SK-N-SH (cell line): ENCODE results near the gene PRR19. TPM values are rescaled to one million over a fixed set of nuclear protein-coding genes. Genes with fewer than 3 reads are reported as not detected.

Experiments
- CTCF ChIA-PET: fragments of 300-600, 350-600 bp; formaldehyde crosslinking; extraction: SDS; loops from one replicate; lab custom pipeline; 2021; lab: Yijun Ruan, JAX
- POLR2A ChIA-PET: fragments of 350-600 bp; sonication (Branson Sonifier 250); formaldehyde crosslinking; extraction: SDS; loops from one replicate; lab custom pipeline; 2020; ENCODE audit warnings: antibody characterized with exemption, inconsistent platforms; lab: Yijun Ruan, JAX
- DNase-seq: peaks from one replicate; pipeline ENCODE4 v3.0.0; 2012
- H2AFZ ChIP-seq: fragments of 200-600 bp; sonication (generic); 2 replicates; pipeline ENCODE4 v1.8.1; 2016; ENCODE audit warnings: antibody characterized with exemption, mild to moderate bottlenecking, low read depth
- H3F3A ChIP-seq: fragments of 200-600 bp; sonication (generic); replicated peaks from 2 replicates; pipeline ENCODE3; 2016; ENCODE audit warnings: antibody characterized with exemption, mild to moderate bottlenecking; ENCODE audit not compliant: insufficient read depth
- H3K27ac ChIP-seq, 2 experiments: fragments of 200-500 bp in 1 of 2; fragments of 200-600 bp in 1 of 2; sonication (Bioruptor generic) in 1 of 2; sonication (generic), shearing (Covaris generic) in 1 of 2; 2 replicates each; pipeline versions ENCODE4 v1.5.1 to v1.6.1; 2014 to 2016; ENCODE audit warnings: low read depth in 2 of 2, inconsistent platforms in 1 of 2, low read length in 1 of 2, mild to moderate bottlenecking in 1 of 2, mixed read lengths in 1 of 2
- H3K27me3 ChIP-seq: fragments of 200-600 bp; sonication (generic), shearing (Covaris generic); 2 replicates; pipeline ENCODE4 v1.6.1; 2016; ENCODE audit warnings: mixed run types; ENCODE audit not compliant: insufficient read depth
- H3K36me3 ChIP-seq, 2 experiments: fragments of 200-500 bp in 1 of 2; fragments of 200-600 bp in 1 of 2; sonication (Bioruptor generic) in 1 of 2; sonication (generic) in 1 of 2; replicated peaks in 1 of 2; 2 replicates each; pipeline versions ENCODE3 to v1.5.1; 2014 to 2016; ENCODE audit warnings: low read length in 1 of 2, mild to moderate bottlenecking in 1 of 2; ENCODE audit not compliant: insufficient read depth in 2 of 2, control insufficient read depth in 1 of 2
- H3K4me1 ChIP-seq, 2 experiments: fragments of 200-500 bp in 1 of 2; fragments of 200-600 bp in 1 of 2; sonication (Bioruptor generic) in 1 of 2; sonication (generic), shearing (Covaris generic) in 1 of 2; 2 replicates each; pipeline versions ENCODE4 v1.5.1 to v1.6.1; 2014 to 2016; ENCODE audit warnings: low read depth in 1 of 2, low read length in 1 of 2, mixed run types in 1 of 2; ENCODE audit not compliant: insufficient read depth in 2 of 2, control insufficient read depth in 1 of 2
- H3K4me2 ChIP-seq: fragments of 200-600 bp; sonication (generic), shearing (Covaris generic); 2 replicates; pipeline ENCODE4 v1.6.1; 2017; ENCODE audit warnings: mixed run types
- H3K4me3 ChIP-seq, 2 experiments: fragments of 200-500 bp in 1 of 2; fragments of 200-600 bp in 1 of 2; sonication (Bioruptor generic) in 1 of 2; sonication (generic), shearing (Covaris generic) in 1 of 2; 2 replicates each; pipeline versions ENCODE4 v1.5.1 to v1.8.1; 2014 to 2016; ENCODE audit warnings: low read depth in 2 of 2, inconsistent platforms in 1 of 2, low read length in 1 of 2, mild to moderate bottlenecking in 1 of 2, mixed read lengths in 1 of 2, moderate library complexity in 1 of 2
- H3K79me2 ChIP-seq: fragments of 200-600 bp; sonication (generic); 2 replicates; pipeline ENCODE4 v1.8.1; 2017; ENCODE audit warnings: mild to moderate bottlenecking; ENCODE audit not compliant: insufficient read depth
- H3K9ac ChIP-seq: fragments of 200-600 bp; sonication (generic); 2 replicates; pipeline ENCODE4 v1.6.1; 2017; ENCODE audit warnings: mixed run types
- H3K9me2 ChIP-seq: fragments of 200-600 bp; sonication (generic); 2 replicates; pipeline ENCODE4 v1.6.1; 2017; ENCODE audit warnings: mixed run types
- H3K9me3 ChIP-seq: fragments of 200-600 bp; sonication (generic); 2 replicates; pipeline ENCODE4 v1.6.1; 2017; ENCODE audit warnings: mixed run types, mild to moderate bottlenecking, moderate library complexity
- H4K20me1 ChIP-seq: fragments of 200-600 bp; sonication (generic); 2 replicates; pipeline ENCODE4 v1.6.1; 2017; ENCODE audit warnings: mild to moderate bottlenecking, mixed run types; ENCODE audit not compliant: insufficient read depth
- CHD2 ChIP-seq: fragments of 150-350 bp; IDR thresholded peaks from 2 replicates; pipeline ENCODE4 v1.6.1; 2018; ENCODE audit warnings: low read length; ENCODE audit not compliant: partially characterized antibody
- ELF1 ChIP-seq: IDR thresholded peaks from 2 replicates; pipeline ENCODE4 v1.4.0; 2012
- EZH2phosphoT487 ChIP-seq: fragments of 200-600 bp; sonication (generic); IDR thresholded peaks from 2 replicates; pipeline ENCODE4 v1.6.1; 2017; ENCODE audit warnings: low read depth, mixed run types, mild to moderate bottlenecking, antibody characterized with exemption, moderate library complexity, borderline replicate concordance
- GABPA ChIP-seq: IDR thresholded peaks from 2 replicates; pipeline ENCODE4 v1.4.0; 2012; ENCODE audit warnings: low read depth, mild to moderate bottlenecking
- GATA2 ChIP-seq: sonication (generic); formaldehyde crosslinking; IDR thresholded peaks from 2 replicates; pipeline ENCODE4 v1.5.0; 2020; ENCODE audit warnings: mild to moderate bottlenecking, missing genetic modification reagents
- MXI1 ChIP-seq: IDR thresholded peaks from 2 replicates; pipeline ENCODE4 v1.6.1; 2012; ENCODE audit warnings: mild to moderate bottlenecking, low read depth, low read length, improper control_type of control experiment
- RFX5 ChIP-seq: IDR thresholded peaks from 2 replicates; pipeline ENCODE4 v1.6.1; 2012; ENCODE audit warnings: mild to moderate bottlenecking, improper control_type of control experiment, low read length
- RXRA ChIP-seq: IDR thresholded peaks from 2 replicates; pipeline ENCODE4 v1.4.0; 2012; ENCODE audit warnings: low read depth, mild to moderate bottlenecking, borderline replicate concordance
- SIN3A ChIP-seq: IDR thresholded peaks from 2 replicates; pipeline ENCODE4 v1.6.1; 2012; ENCODE audit warnings: low read depth, mild to moderate bottlenecking, low read length, moderate library complexity, borderline replicate concordance
- SMC3 ChIP-seq: IDR thresholded peaks from 2 replicates; pipeline ENCODE4 v1.6.1; 2012; ENCODE audit warnings: low read depth, low read length, improper control_type of control experiment
- TAF1 ChIP-seq: IDR thresholded peaks from 2 replicates; pipeline ENCODE4 v1.6.1; 2012; ENCODE audit warnings: low read depth, mild to moderate bottlenecking, low read length, moderate library complexity, borderline replicate concordance
- TCF12 ChIP-seq: IDR thresholded peaks from 2 replicates; pipeline ENCODE4 v1.4.0; 2012
- YY1 ChIP-seq: IDR thresholded peaks from 2 replicates; pipeline ENCODE4 v1.4.0; 2012; ENCODE audit warnings: low read depth, mild to moderate bottlenecking
- WGBS: methylation state at CpG from one replicate; pipeline ENCODE4 v1.1.6; 2017; ENCODE audit warnings: low lambda C conversion rate; 5-methylcytosine and 5-hydroxymethylcytosine counted together
- polyA plus RNA-seq, 3 experiments: library from polyadenylated mRNA; depleted of rRNA; stranded (reverse); fragments of >200 nt; gene quantifications; 2 replicates each; pipeline ENCODE4 v1.2.3, GENCODE V29; 2012
- TF ChIP-seq, protein P1 (sequence below): IDR thresholded peaks from 2 replicates; pipeline ENCODE4 v1.4.0; 2012; ENCODE audit warnings: low read depth
- TF ChIP-seq, protein P2 (sequence below): fragments of 200-600 bp; sonication (generic); IDR thresholded peaks from 2 replicates; pipeline ENCODE4 v1.6.1; 2017; ENCODE audit warnings: antibody characterized with exemption, mild to moderate bottlenecking, moderate library complexity
- TF ChIP-seq, protein P3 (sequence below): fragments of 150-350 bp; IDR thresholded peaks from 2 replicates; pipeline ENCODE4 v1.6.1; 2017; ENCODE audit warnings: antibody characterized with exemption, low read length, low read depth, borderline replicate concordance
- TF ChIP-seq, protein P4 (sequence below): IDR thresholded peaks from 2 replicates; pipeline ENCODE4; 2012

Gene PRR19
- polyA plus RNA-seq, 1 of the 3 experiments (the other 2 are of a cell fraction), result 1.3 TPM

DNA sequence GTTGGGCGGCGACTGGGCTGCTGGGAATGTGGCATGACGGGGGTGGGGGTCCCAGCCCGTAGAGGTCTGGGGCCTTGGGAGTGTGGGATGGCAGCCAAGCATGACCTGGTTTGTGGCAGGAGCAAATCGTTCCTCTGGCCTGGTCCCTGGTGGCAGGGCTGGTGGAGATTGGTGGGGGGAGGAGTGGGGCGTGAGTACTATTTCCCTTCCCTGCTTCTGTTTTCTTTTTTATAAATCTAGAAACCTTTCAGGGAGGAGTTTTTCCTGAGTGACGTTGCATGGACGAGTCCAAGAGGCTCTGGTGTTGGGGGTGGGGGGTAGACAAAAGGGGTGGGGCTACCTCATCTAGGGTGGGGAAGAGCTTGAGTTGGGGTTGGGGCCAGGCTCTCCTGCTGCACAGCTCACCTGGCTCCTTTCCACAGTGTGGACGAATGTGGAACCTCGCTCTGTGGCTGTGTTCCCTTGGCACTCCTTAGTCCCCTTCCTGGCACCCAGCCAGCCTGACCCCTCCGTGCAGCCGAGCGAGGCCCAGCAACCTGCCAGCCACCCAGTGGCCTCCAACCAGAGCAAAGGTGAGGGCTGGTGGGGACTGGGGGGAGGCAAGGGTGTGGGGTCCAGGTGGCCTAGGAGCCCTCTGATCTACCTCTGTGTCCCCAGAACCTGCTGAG is 15.4 kb upstream of the PRR19 start:
- H3K9me3 ChIP-seq, result no peaks in the 10 kb centered on the region
- 78% methylated on average over 13 of the region's 13 CpGs for WGBS
- H3K27me3 ChIP-seq, result no peaks in the 10 kb centered on the region
- no peak for TF ChIP-seq YY1
- TF ChIP-seq MXI1, result no peak
- TF ChIP-seq CHD2, result no peak
- no peak for TF ChIP-seq SMC3
- TF ChIP-seq SIN3A, result no peak
- no peak for TF ChIP-seq EZH2phosphoT487
- TF ChIP-seq RFX5, result no peak
- TF ChIP-seq, protein P1, sequence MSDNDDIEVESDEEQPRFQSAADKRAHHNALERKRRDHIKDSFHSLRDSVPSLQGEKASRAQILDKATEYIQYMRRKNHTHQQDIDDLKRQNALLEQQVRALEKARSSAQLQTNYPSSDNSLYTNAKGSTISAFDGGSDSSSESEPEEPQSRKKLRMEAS, result no peak
- TF ChIP-seq TAF1, result no peak
- TF ChIP-seq, protein P2, sequence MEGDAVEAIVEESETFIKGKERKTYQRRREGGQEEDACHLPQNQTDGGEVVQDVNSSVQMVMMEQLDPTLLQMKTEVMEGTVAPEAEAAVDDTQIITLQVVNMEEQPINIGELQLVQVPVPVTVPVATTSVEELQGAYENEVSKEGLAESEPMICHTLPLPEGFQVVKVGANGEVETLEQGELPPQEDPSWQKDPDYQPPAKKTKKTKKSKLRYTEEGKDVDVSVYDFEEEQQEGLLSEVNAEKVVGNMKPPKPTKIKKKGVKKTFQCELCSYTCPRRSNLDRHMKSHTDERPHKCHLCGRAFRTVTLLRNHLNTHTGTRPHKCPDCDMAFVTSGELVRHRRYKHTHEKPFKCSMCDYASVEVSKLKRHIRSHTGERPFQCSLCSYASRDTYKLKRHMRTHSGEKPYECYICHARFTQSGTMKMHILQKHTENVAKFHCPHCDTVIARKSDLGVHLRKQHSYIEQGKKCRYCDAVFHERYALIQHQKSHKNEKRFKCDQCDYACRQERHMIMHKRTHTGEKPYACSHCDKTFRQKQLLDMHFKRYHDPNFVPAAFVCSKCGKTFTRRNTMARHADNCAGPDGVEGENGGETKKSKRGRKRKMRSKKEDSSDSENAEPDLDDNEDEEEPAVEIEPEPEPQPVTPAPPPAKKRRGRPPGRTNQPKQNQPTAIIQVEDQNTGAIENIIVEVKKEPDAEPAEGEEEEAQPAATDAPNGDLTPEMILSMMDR, result no peak
- TF ChIP-seq GATA2 (CRISPR knock-in tag), result no peak
- TF ChIP-seq, protein P3, sequence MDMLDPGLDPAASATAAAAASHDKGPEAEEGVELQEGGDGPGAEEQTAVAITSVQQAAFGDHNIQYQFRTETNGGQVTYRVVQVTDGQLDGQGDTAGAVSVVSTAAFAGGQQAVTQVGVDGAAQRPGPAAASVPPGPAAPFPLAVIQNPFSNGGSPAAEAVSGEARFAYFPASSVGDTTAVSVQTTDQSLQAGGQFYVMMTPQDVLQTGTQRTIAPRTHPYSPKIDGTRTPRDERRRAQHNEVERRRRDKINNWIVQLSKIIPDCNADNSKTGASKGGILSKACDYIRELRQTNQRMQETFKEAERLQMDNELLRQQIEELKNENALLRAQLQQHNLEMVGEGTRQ, result no peak
- TF ChIP-seq GABPA, result no peak
- TF ChIP-seq ELF1, result no peak
- TF ChIP-seq RXRA, result no peak
- TF ChIP-seq, protein P4, sequence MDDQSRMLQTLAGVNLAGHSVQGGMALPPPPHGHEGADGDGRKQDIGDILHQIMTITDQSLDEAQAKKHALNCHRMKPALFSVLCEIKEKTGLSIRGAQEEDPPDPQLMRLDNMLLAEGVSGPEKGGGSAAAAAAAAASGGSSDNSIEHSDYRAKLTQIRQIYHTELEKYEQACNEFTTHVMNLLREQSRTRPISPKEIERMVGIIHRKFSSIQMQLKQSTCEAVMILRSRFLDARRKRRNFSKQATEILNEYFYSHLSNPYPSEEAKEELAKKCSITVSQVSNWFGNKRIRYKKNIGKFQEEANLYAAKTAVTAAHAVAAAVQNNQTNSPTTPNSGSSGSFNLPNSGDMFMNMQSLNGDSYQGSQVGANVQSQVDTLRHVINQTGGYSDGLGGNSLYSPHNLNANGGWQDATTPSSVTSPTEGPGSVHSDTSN, result no peak
- no peak for TF ChIP-seq TCF12
- peaks cover 24 to 48% of the 10 kb centered on the region in 2 experiments for H3K36me3 ChIP-seq
- peaks cover 29 to 43% of the 10 kb centered on the region in 2 experiments for H3K4me1 ChIP-seq
- POLR2A ChIA-PET, result no interaction called here
- peaks cover 18% of the 10 kb centered on the region for H3F3A ChIP-seq
- CTCF ChIA-PET, result interaction anchor here (0.9 to 2.7 kb wide), 4 partner anchors 10 to 42 kb away, joined by 3 to 11 read pairs (median 4); no protein-coding TSS in a partner anchor
- H3K4me3 ChIP-seq, result peak overlapping the region in 1 of 2 experiments; percentile 95; a peak in 2 of 4 replicates
- H3K9me2 ChIP-seq, result no peaks in the 10 kb centered on the region
- H3K27ac ChIP-seq, result peak overlapping the region in 1 of 2 experiments; percentile 95; a peak in 2 of 4 replicates
- H4K20me1 ChIP-seq, result peaks cover 24% of the 10 kb centered on the region
- no peak overlapping the region for H3K9ac ChIP-seq
- DNase-seq, result peak; percentile 54
- peaks cover 50% of the 10 kb centered on the region for H3K79me2 ChIP-seq
- peak overlapping the region; percentile 99 for H3K4me2 ChIP-seq
- no peak overlapping the region for H2AFZ ChIP-seq
